SK-N-SH (cell line): ENCODE results near the gene STK32C. TPM values are rescaled to one million over a fixed set of nuclear protein-coding genes. Genes with fewer than 3 reads are reported as not detected.

Source experiments
- CTCF ChIA-PET: fragments of 300-600, 350-600 bp; formaldehyde crosslinking; extraction: SDS; loops from one replicate; lab custom pipeline; 2021; lab: Yijun Ruan, JAX
- POLR2A ChIA-PET: fragments of 350-600 bp; sonication (Branson Sonifier 250); formaldehyde crosslinking; extraction: SDS; loops from one replicate; lab custom pipeline; 2020; ENCODE audit warnings: antibody characterized with exemption, inconsistent platforms; lab: Yijun Ruan, JAX
- DNase-seq: peaks from one replicate; pipeline ENCODE4 v3.0.0; 2012
- H2AFZ ChIP-seq: fragments of 200-600 bp; sonication (generic); 2 replicates; pipeline ENCODE4 v1.8.1; 2016; ENCODE audit warnings: antibody characterized with exemption, mild to moderate bottlenecking, low read depth
- H3F3A ChIP-seq: fragments of 200-600 bp; sonication (generic); replicated peaks from 2 replicates; pipeline ENCODE3; 2016; ENCODE audit warnings: antibody characterized with exemption, mild to moderate bottlenecking; ENCODE audit not compliant: insufficient read depth
- H3K27ac ChIP-seq, 2 experiments: fragments of 200-500 bp in 1 of 2; fragments of 200-600 bp in 1 of 2; sonication (Bioruptor generic) in 1 of 2; sonication (generic), shearing (Covaris generic) in 1 of 2; 2 replicates each; pipeline versions ENCODE4 v1.5.1 to v1.6.1; 2014 to 2016; ENCODE audit warnings: low read depth in 2 of 2, inconsistent platforms in 1 of 2, low read length in 1 of 2, mild to moderate bottlenecking in 1 of 2, mixed read lengths in 1 of 2
- H3K27me3 ChIP-seq: fragments of 200-600 bp; sonication (generic), shearing (Covaris generic); 2 replicates; pipeline ENCODE4 v1.6.1; 2016; ENCODE audit warnings: mixed run types; ENCODE audit not compliant: insufficient read depth
- H3K36me3 ChIP-seq, 2 experiments: fragments of 200-500 bp in 1 of 2; fragments of 200-600 bp in 1 of 2; sonication (Bioruptor generic) in 1 of 2; sonication (generic) in 1 of 2; replicated peaks in 1 of 2; 2 replicates each; pipeline versions ENCODE3 to v1.5.1; 2014 to 2016; ENCODE audit warnings: low read length in 1 of 2, mild to moderate bottlenecking in 1 of 2; ENCODE audit not compliant: insufficient read depth in 2 of 2, control insufficient read depth in 1 of 2
- H3K4me1 ChIP-seq, 2 experiments: fragments of 200-500 bp in 1 of 2; fragments of 200-600 bp in 1 of 2; sonication (Bioruptor generic) in 1 of 2; sonication (generic), shearing (Covaris generic) in 1 of 2; 2 replicates each; pipeline versions ENCODE4 v1.5.1 to v1.6.1; 2014 to 2016; ENCODE audit warnings: low read depth in 1 of 2, low read length in 1 of 2, mixed run types in 1 of 2; ENCODE audit not compliant: insufficient read depth in 2 of 2, control insufficient read depth in 1 of 2
- H3K4me2 ChIP-seq: fragments of 200-600 bp; sonication (generic), shearing (Covaris generic); 2 replicates; pipeline ENCODE4 v1.6.1; 2017; ENCODE audit warnings: mixed run types
- H3K4me3 ChIP-seq, 2 experiments: fragments of 200-500 bp in 1 of 2; fragments of 200-600 bp in 1 of 2; sonication (Bioruptor generic) in 1 of 2; sonication (generic), shearing (Covaris generic) in 1 of 2; 2 replicates each; pipeline versions ENCODE4 v1.5.1 to v1.8.1; 2014 to 2016; ENCODE audit warnings: low read depth in 2 of 2, inconsistent platforms in 1 of 2, low read length in 1 of 2, mild to moderate bottlenecking in 1 of 2, mixed read lengths in 1 of 2, moderate library complexity in 1 of 2
- H3K79me2 ChIP-seq: fragments of 200-600 bp; sonication (generic); 2 replicates; pipeline ENCODE4 v1.8.1; 2017; ENCODE audit warnings: mild to moderate bottlenecking; ENCODE audit not compliant: insufficient read depth
- H3K9ac ChIP-seq: fragments of 200-600 bp; sonication (generic); 2 replicates; pipeline ENCODE4 v1.6.1; 2017; ENCODE audit warnings: mixed run types
- H3K9me2 ChIP-seq: fragments of 200-600 bp; sonication (generic); 2 replicates; pipeline ENCODE4 v1.6.1; 2017; ENCODE audit warnings: mixed run types
- H3K9me3 ChIP-seq: fragments of 200-600 bp; sonication (generic); 2 replicates; pipeline ENCODE4 v1.6.1; 2017; ENCODE audit warnings: mixed run types, mild to moderate bottlenecking, moderate library complexity
- H4K20me1 ChIP-seq: fragments of 200-600 bp; sonication (generic); 2 replicates; pipeline ENCODE4 v1.6.1; 2017; ENCODE audit warnings: mild to moderate bottlenecking, mixed run types; ENCODE audit not compliant: insufficient read depth
- CTCF ChIP-seq: fragments of 200-600 bp; sonication (generic); IDR thresholded peaks from 2 replicates; pipeline ENCODE4 v1.6.1; 2017; ENCODE audit warnings: antibody characterized with exemption, mild to moderate bottlenecking, moderate library complexity
- EZH2phosphoT487 ChIP-seq: fragments of 200-600 bp; sonication (generic); IDR thresholded peaks from 2 replicates; pipeline ENCODE4 v1.6.1; 2017; ENCODE audit warnings: low read depth, mixed run types, mild to moderate bottlenecking, antibody characterized with exemption, moderate library complexity, borderline replicate concordance
- FOSL2 ChIP-seq: IDR thresholded peaks from 2 replicates; pipeline ENCODE4 v1.4.0; 2012; ENCODE audit warnings: low read depth, mild to moderate bottlenecking, moderate library complexity, borderline replicate concordance
- GATA2 ChIP-seq: sonication (generic); formaldehyde crosslinking; IDR thresholded peaks from 2 replicates; pipeline ENCODE4 v1.5.0; 2020; ENCODE audit warnings: mild to moderate bottlenecking, missing genetic modification reagents
- RCOR1 ChIP-seq: fragments of 150-350 bp; IDR thresholded peaks from 2 replicates; pipeline ENCODE4 v1.6.1; 2017; ENCODE audit warnings: antibody characterized with exemption, low read length
- RFX5 ChIP-seq: IDR thresholded peaks from 2 replicates; pipeline ENCODE4 v1.6.1; 2012; ENCODE audit warnings: mild to moderate bottlenecking, improper control_type of control experiment, low read length
- WGBS: methylation state at CpG from one replicate; pipeline ENCODE4 v1.1.6; 2017; ENCODE audit warnings: low lambda C conversion rate; 5-methylcytosine and 5-hydroxymethylcytosine counted together
- polyA plus RNA-seq, 3 experiments: library from polyadenylated mRNA; depleted of rRNA; stranded (reverse); fragments of >200 nt; gene quantifications; 2 replicates each; pipeline ENCODE4 v1.2.3, GENCODE V29; 2012

Gene STK32C
- polyA plus RNA-seq, 1 of the 3 experiments (the other 2 are of a cell fraction): 27.8 TPM

GRCh38 chr10:132301371-132302330, 6.1 kb downstream of the STK32C start:
- 85% methylated on average over 18 of the region's 38 CpGs for WGBS
- H3K36me3 ChIP-seq: peaks cover 0 to 4% of the 10 kb centered on the region in 2 experiments
- CTCF ChIA-PET: interaction anchor here (1.1 to 1.5 kb wide), 2 partner anchors 47 to 62 kb away, joined by 3 read pairs; no protein-coding TSS in a partner anchor

GRCh38 chr10:132300582-132300981, 7.2 kb downstream of the STK32C start:
- no peak overlapping the region for H3K4me3 ChIP-seq
- ChIA-PET POLR2A (no interaction called here), CTCF (interaction anchor here (1.1 kb wide), 1 partner anchor 48 kb away, joined by 3 read pairs; no protein-coding TSS in a partner anchor)
- no peak for TF ChIP-seq RFX5
- no peak for TF ChIP-seq CTCF
- H3K4me1 ChIP-seq: peaks cover 0 to 47% of the 10 kb centered on the region in 2 experiments; a peak in 2 of 4 replicates
- no peak overlapping the region for H2AFZ ChIP-seq
- no peaks in the 10 kb centered on the region for H3K9me2 ChIP-seq
- no peaks in the 10 kb centered on the region for H3F3A ChIP-seq
- H3K36me3 ChIP-seq: no peaks in the 10 kb centered on the region
- no peaks in the 10 kb centered on the region for H3K79me2 ChIP-seq
- no peaks in the 10 kb centered on the region for H4K20me1 ChIP-seq
- WGBS: 74% methylated on average over 8 of the region's 10 CpGs
- H3K27me3 ChIP-seq: no peaks in the 10 kb centered on the region
- no peak overlapping the region for H3K9ac ChIP-seq
- H3K27ac ChIP-seq: peak overlapping the region in 1 of 2 experiments; percentile 43; a peak in 1 of 4 replicates
- H3K9me3 ChIP-seq: no peaks in the 10 kb centered on the region
- peak; percentile 51 for DNase-seq
- no peak overlapping the region for H3K4me2 ChIP-seq

More at GRCh38 chr10:132301371-132302330, 6.1 kb downstream of the STK32C start:
- H3K4me2 ChIP-seq: no peak overlapping the region
- no peaks in the 10 kb centered on the region for H3K9me2 ChIP-seq
- H3K27me3 ChIP-seq: no peaks in the 10 kb centered on the region
- H3K9ac ChIP-seq: no peak overlapping the region
- TF ChIP-seq RCOR1: no peak
- TF ChIP-seq EZH2phosphoT487: no peak
- no peak for TF ChIP-seq GATA2 (CRISPR knock-in tag)
- TF ChIP-seq FOSL2: no peak
- H3K27ac ChIP-seq: no peak overlapping the region
- no peaks in the 10 kb centered on the region for H3F3A ChIP-seq
- H3K4me3 ChIP-seq: no peak overlapping the region
- H3K9me3 ChIP-seq: no peaks in the 10 kb centered on the region
- no peaks in the 10 kb centered on the region for H4K20me1 ChIP-seq
- POLR2A ChIA-PET: no interaction called here
- no peak for DNase-seq
- H2AFZ ChIP-seq: no peak overlapping the region
- H3K4me1 ChIP-seq: peaks cover 0 to 47% of the 10 kb centered on the region in 2 experiments; a peak in 1 of 4 replicates
- 0 out of 2 replicates have a peak, but pooled peaks cover 5% of the 10 kb centered on the region for H3K79me2 ChIP-seq
